ENCODE measurements around the gene DPF3. TPM values are rescaled to one million over a fixed set of nuclear protein-coding genes. Genes with fewer than 3 reads are reported as not detected.
A peak's percentile ranks its signal among the peaks of the same experiment; 100 is the strongest.

DPF3 gene
- total RNA-seq, 1 donor from 2014 or later, result 0.90 TPM

GRCh38 chr14:72644038-72644437 is 249.9 kb downstream of the DPF3 start:
- DNase-seq, result no peak
- TF ChIP-seq, protein P1, sequence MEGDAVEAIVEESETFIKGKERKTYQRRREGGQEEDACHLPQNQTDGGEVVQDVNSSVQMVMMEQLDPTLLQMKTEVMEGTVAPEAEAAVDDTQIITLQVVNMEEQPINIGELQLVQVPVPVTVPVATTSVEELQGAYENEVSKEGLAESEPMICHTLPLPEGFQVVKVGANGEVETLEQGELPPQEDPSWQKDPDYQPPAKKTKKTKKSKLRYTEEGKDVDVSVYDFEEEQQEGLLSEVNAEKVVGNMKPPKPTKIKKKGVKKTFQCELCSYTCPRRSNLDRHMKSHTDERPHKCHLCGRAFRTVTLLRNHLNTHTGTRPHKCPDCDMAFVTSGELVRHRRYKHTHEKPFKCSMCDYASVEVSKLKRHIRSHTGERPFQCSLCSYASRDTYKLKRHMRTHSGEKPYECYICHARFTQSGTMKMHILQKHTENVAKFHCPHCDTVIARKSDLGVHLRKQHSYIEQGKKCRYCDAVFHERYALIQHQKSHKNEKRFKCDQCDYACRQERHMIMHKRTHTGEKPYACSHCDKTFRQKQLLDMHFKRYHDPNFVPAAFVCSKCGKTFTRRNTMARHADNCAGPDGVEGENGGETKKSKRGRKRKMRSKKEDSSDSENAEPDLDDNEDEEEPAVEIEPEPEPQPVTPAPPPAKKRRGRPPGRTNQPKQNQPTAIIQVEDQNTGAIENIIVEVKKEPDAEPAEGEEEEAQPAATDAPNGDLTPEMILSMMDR (IDR thresholded peaks at IDR 0.05), result no peak
- H3K27ac ChIP-seq, result no peak overlapping the region
- H3K27me3 ChIP-seq, result no peaks in the 10 kb centered on the region
- no peak for ATAC-seq
- no peaks in the 10 kb centered on the region for H3K4me1 ChIP-seq
- no peaks in the 10 kb centered on the region for H3K9me3 ChIP-seq
- no peak overlapping the region for H3K4me3 ChIP-seq
- intact Hi-C loops (cut with DNase I), result no loop called here
- no peaks in the 10 kb centered on the region for H3K36me3 ChIP-seq

GRCh38 chr14:72643317-72643801 is 250.5 kb downstream of the DPF3 start:
- no peaks in the 10 kb centered on the region for H3K9me3 ChIP-seq
- intact Hi-C loops (cut with DNase I), result no loop called here
- ATAC-seq (peak; percentile 9), DNase-seq (no peak)
- no peak overlapping the region for H3K4me3 ChIP-seq
- no peaks in the 10 kb centered on the region for H3K27me3 ChIP-seq
- H3K27ac ChIP-seq, result no peak overlapping the region
- no peaks in the 10 kb centered on the region for H3K4me1 ChIP-seq
- no peaks in the 10 kb centered on the region for H3K36me3 ChIP-seq
- TF ChIP-seq, protein P1 (IDR thresholded peaks at IDR 0.05), result no peak

DNA sequence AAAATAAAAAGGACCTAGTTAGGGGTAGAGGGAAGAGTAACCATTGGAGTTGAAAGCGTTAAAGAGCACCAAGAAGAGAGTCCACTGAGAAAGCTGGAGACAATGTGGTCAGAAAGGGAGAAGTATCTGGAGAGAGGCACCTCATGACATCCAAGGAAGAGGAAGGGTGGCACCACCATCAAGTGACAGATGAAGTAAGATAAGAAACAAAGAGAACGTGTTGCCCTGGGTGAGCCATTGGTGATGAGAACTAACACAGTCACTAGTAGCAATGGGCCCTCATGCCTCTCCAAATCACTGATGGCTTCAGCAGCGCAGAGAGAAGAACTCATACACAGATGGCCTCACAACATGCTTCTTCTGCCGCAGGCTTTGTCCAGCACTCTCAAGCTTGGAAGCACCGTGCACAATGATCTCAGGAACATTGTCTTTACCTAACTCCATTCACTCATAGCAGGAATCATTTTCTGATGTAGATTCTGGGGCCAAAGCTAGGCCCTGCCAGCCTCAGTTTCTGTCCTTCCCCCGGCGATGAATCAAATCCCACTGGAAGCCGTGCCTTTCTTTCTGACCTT is 252.9 kb downstream of the DPF3 start:
- intact Hi-C loops (cut with DNase I), result no loop called here
- ATAC-seq (no peak), DNase-seq (no peak)
- no peak overlapping the region for H3K4me3 ChIP-seq
- no peak overlapping the region for H3K27ac ChIP-seq
- TF ChIP-seq, protein P1 (IDR thresholded peaks at IDR 0.05), result no peak
- no peaks in the 10 kb centered on the region for H3K36me3 ChIP-seq
- H3K27me3 ChIP-seq, result no peaks in the 10 kb centered on the region
- H3K4me1 ChIP-seq, result no peaks in the 10 kb centered on the region
- no peaks in the 10 kb centered on the region for H3K9me3 ChIP-seq

- Histone ChIP-seq H3K4me3 (no peak overlapping the region), H3K4me1 (no peaks in the 10 kb centered on the region), H3K27me3 (no peaks in the 10 kb centered on the region), H3K9me3 (no peaks in the 10 kb centered on the region), H3K36me3 (no peaks in the 10 kb centered on the region), H3K27ac (no peak overlapping the region)
- ATAC-seq (no peak), DNase-seq (no peak)
- intact Hi-C loops (cut with DNase I), result no loop called here
- TF ChIP-seq, protein P1 (IDR thresholded peaks at IDR 0.05), result no peak
Observed at GRCh38 chr14:72638021-72638420, 255.9 kb downstream of the DPF3 start.

- ATAC-seq (no peak), DNase-seq (no peak)
- no peaks in the 10 kb centered on the region for H3K9me3 ChIP-seq
- no peaks in the 10 kb centered on the region for H3K36me3 ChIP-seq
- intact Hi-C loops (cut with DNase I), result no loop called here
- no peaks in the 10 kb centered on the region for H3K4me1 ChIP-seq
- H3K27ac ChIP-seq, result no peak overlapping the region
- no peak overlapping the region for H3K4me3 ChIP-seq
- no peaks in the 10 kb centered on the region for H3K27me3 ChIP-seq
- TF ChIP-seq, protein P1 (IDR thresholded peaks at IDR 0.05), result no peak
Observed at GRCh38 chr14:72636871-72637270, 257.0 kb downstream of the DPF3 start.

GRCh38 chr14:72636094-72636493 is 257.8 kb downstream of the DPF3 start:
- Histone ChIP-seq H3K4me1 (no peaks in the 10 kb centered on the region), H3K27me3 (no peaks in the 10 kb centered on the region), H3K27ac (no peak overlapping the region), H3K4me3 (no peak overlapping the region), H3K9me3 (no peaks in the 10 kb centered on the region), H3K36me3 (no peaks in the 10 kb centered on the region)
- ATAC-seq (no peak), DNase-seq (no peak)
- TF ChIP-seq, protein P1 (IDR thresholded peaks at IDR 0.05), result no peak
- intact Hi-C loops (cut with DNase I), result no loop called here

All from upper lobe of right lung (tissue), 1 donor.